ENCODE measurements around the gene GPR37L1. TPM values are rescaled to one million over a fixed set of nuclear protein-coding genes. Genes with fewer than 3 reads are reported as not detected.

Gene GPR37L1
- total RNA-seq, 1 donor from 2014 or later: not detected

- Mint-ChIP-seq H3K36me3 (ENCODE audit: unreplicated experiment) (no peaks in the 10 kb centered on the region), H3K4me3 (ENCODE audit: unreplicated experiment) (no peak overlapping the region), H3K4me1 (ENCODE audit: unreplicated experiment) (peaks cover 2% of the 10 kb centered on the region), H3K27ac (ENCODE audit: unreplicated experiment) (no peak overlapping the region), H3K27me3 (ENCODE audit: unreplicated experiment) (no peaks in the 10 kb centered on the region), H3K9me3 (ENCODE audit: unreplicated experiment) (no peaks in the 10 kb centered on the region)
- no peak for DNase-seq (ENCODE audit: extremely low spot score, unreplicated experiment)
- no peak for TF ChIP-seq CTCF (IDR thresholded peaks at IDR 0.05)
These were observed 39.9 kb downstream of the GPR37L1 start for GRCh38 chr1:202162418-202163280.

GRCh38 chr1:202163281-202164270 lies 40.9 kb downstream of the GPR37L1 start:
- no peak for TF ChIP-seq CTCF (IDR thresholded peaks at IDR 0.05)
- no peak overlapping the region for H3K4me3 Mint-ChIP-seq (ENCODE audit: unreplicated experiment)
- H3K9me3 Mint-ChIP-seq (ENCODE audit: unreplicated experiment): no peaks in the 10 kb centered on the region
- no peaks in the 10 kb centered on the region for H3K36me3 Mint-ChIP-seq (ENCODE audit: unreplicated experiment)
- H3K27me3 Mint-ChIP-seq (ENCODE audit: unreplicated experiment): no peaks in the 10 kb centered on the region
- DNase-seq (ENCODE audit: extremely low spot score, unreplicated experiment): no peak
- peaks cover 6% of the 10 kb centered on the region for H3K4me1 Mint-ChIP-seq (ENCODE audit: unreplicated experiment)
- no peak overlapping the region for H3K27ac Mint-ChIP-seq (ENCODE audit: unreplicated experiment)

GRCh38 chr1:202164271-202165037 lies 41.7 kb downstream of the GPR37L1 start:
- no peak overlapping the region for H3K27ac Mint-ChIP-seq (ENCODE audit: unreplicated experiment)
- no peaks in the 10 kb centered on the region for H3K36me3 Mint-ChIP-seq (ENCODE audit: unreplicated experiment)
- TF ChIP-seq CTCF (IDR thresholded peaks at IDR 0.05): no peak
- no peaks in the 10 kb centered on the region for H3K27me3 Mint-ChIP-seq (ENCODE audit: unreplicated experiment)
- no peak overlapping the region for H3K4me3 Mint-ChIP-seq (ENCODE audit: unreplicated experiment)
- no peaks in the 10 kb centered on the region for H3K9me3 Mint-ChIP-seq (ENCODE audit: unreplicated experiment)
- H3K4me1 Mint-ChIP-seq (ENCODE audit: unreplicated experiment): peaks cover 6% of the 10 kb centered on the region
- no peak for DNase-seq (ENCODE audit: extremely low spot score, unreplicated experiment)

GRCh38 chr1:202165267-202165941 lies 42.7 kb downstream of the GPR37L1 start:
- no peak overlapping the region for H3K27ac Mint-ChIP-seq (ENCODE audit: unreplicated experiment)
- no peaks in the 10 kb centered on the region for H3K27me3 Mint-ChIP-seq (ENCODE audit: unreplicated experiment)
- no peaks in the 10 kb centered on the region for H3K9me3 Mint-ChIP-seq (ENCODE audit: unreplicated experiment)
- H3K4me3 Mint-ChIP-seq (ENCODE audit: unreplicated experiment): no peak overlapping the region
- no peak for TF ChIP-seq CTCF (IDR thresholded peaks at IDR 0.05)
- DNase-seq (ENCODE audit: extremely low spot score, unreplicated experiment): no peak
- no peaks in the 10 kb centered on the region for H3K36me3 Mint-ChIP-seq (ENCODE audit: unreplicated experiment)
- H3K4me1 Mint-ChIP-seq (ENCODE audit: unreplicated experiment): peaks cover 6% of the 10 kb centered on the region

Data from osteocyte (in vitro differentiated cells).